WTC11 (cell line): ENCODE data around the gene SETX. TPM values are rescaled to one million over a fixed set of nuclear protein-coding genes. Genes with fewer than 3 reads are reported as not detected.

ENCODE experiments used
- ATAC-seq: fragments of 200-7000 bp; cut with Tn5 transposase; 2 replicates; pipeline ENCODE4 v1.10.0; 2021; ENCODE audit warnings: mild to moderate bottlenecking, moderate library complexity
- CTCF ChIA-PET: fragments of 300-600 bp; sonication (Branson Sonifier 250); formaldehyde crosslinking; loops from one replicate; lab custom pipeline; 2021; ENCODE audit warnings: antibody characterized with exemption; lab: Charles Lee
- POLR2A ChIA-PET: fragments of 350-600 bp; sonication (Branson Sonifier 250); formaldehyde crosslinking; loops from one replicate; lab custom pipeline; 2021; ENCODE audit warnings: antibody characterized with exemption; lab: Charles Lee
- DNase-seq: peaks from one replicate; pipeline ENCODE4 v3.0.0; 2021; ENCODE audit warnings: low spot score
- H3K27ac Mint-ChIP-seq: 2 replicates; pipeline ENCODE4 v1.8.0; 2021; ENCODE audit warnings: mixed read lengths
- H3K27me3 Mint-ChIP-seq: 2 replicates; pipeline ENCODE4 v1.8.0; 2021; ENCODE audit warnings: low read depth, mild to moderate bottlenecking, moderate library complexity, mixed read lengths
- H3K36me3 Mint-ChIP-seq: 2 replicates; pipeline ENCODE4 v1.8.0; 2021; ENCODE audit warnings: mixed read lengths
- H3K4me1 Mint-ChIP-seq: 2 replicates; pipeline ENCODE4 v1.8.0; 2022; ENCODE audit warnings: mixed read lengths
- H3K4me3 Mint-ChIP-seq: 2 replicates; pipeline ENCODE4 v1.8.0; 2021; ENCODE audit warnings: mild to moderate bottlenecking, moderate library complexity, mixed read lengths
- H3K9me3 Mint-ChIP-seq: 2 replicates; pipeline ENCODE4 v1.8.0; 2021; ENCODE audit warnings: mixed read lengths
- FOXP1 ChIP-seq: sonication (generic); formaldehyde crosslinking; IDR thresholded peaks from 2 replicates; pipeline ENCODE4 v1.8.0; 2022; ENCODE audit warnings: missing genetic modification reagents, mild to moderate bottlenecking, moderate library complexity, borderline replicate concordance
- JAZF1 ChIP-seq: fragments of 250-450 bp; sonication (Bioruptor Pico); IDR thresholded peaks from 2 replicates; pipeline ENCODE4 v1.9.0; 2021; ENCODE audit warnings: moderate library complexity, mild to moderate bottlenecking, inconsistent platforms
- JUN ChIP-seq: sonication (generic); formaldehyde crosslinking; IDR thresholded peaks from 2 replicates; pipeline ENCODE4 v1.8.0; 2023; ENCODE audit warnings: mild to moderate bottlenecking, missing genetic modification reagents
- OVOL2 ChIP-seq: fragments of 250-450 bp; sonication (Bioruptor Pico); IDR thresholded peaks from 2 replicates; pipeline ENCODE4 v1.9.0; 2021; ENCODE audit warnings: mild to moderate bottlenecking, borderline replicate concordance
- ZNF219 ChIP-seq: sonication (generic); formaldehyde crosslinking; IDR thresholded peaks from 2 replicates; pipeline ENCODE4 v1.8.0; 2023; ENCODE audit warnings: missing genetic modification reagents, mild to moderate bottlenecking, borderline replicate concordance
- ZNF416 ChIP-seq: fragments of 250-450 bp; sonication (Bioruptor Pico); IDR thresholded peaks from 2 replicates; pipeline ENCODE4 v1.9.0; 2021; ENCODE audit warnings: mild to moderate bottlenecking, inconsistent platforms
- total RNA-seq: library from RNA; stranded (reverse); gene quantifications from 3 replicates; pipeline ENCODE4 v1.2.3, GENCODE V29; 2021
- TF ChIP-seq, protein P1 (sequence below): fragments of 250-450 bp; sonication (Bioruptor Pico); IDR thresholded peaks from 2 replicates; pipeline ENCODE4 v2.1.2; 2022; ENCODE audit warnings: mild to moderate bottlenecking, moderate library complexity
- TF ChIP-seq, protein P2 (sequence below): sonication (generic); formaldehyde crosslinking; IDR thresholded peaks from 2 replicates; pipeline ENCODE4 v1.8.1; 2023; ENCODE audit warnings: mild to moderate bottlenecking, moderate library complexity, missing genetic modification reagents
- TF ChIP-seq, protein P3 (sequence below): sonication (generic); formaldehyde crosslinking; IDR thresholded peaks from 2 replicates; pipeline ENCODE4 v1.8.1; 2023; ENCODE audit warnings: mild to moderate bottlenecking, missing genetic modification reagents
- TF ChIP-seq, protein P4 (sequence below): sonication (generic); formaldehyde crosslinking; IDR thresholded peaks from 2 replicates; pipeline ENCODE4 v1.8.1; 2022; ENCODE audit warnings: low read depth, missing genetic modification reagents, borderline replicate concordance
- TF ChIP-seq, protein P5 (sequence below): sonication (generic); formaldehyde crosslinking; IDR thresholded peaks from 2 replicates; pipeline ENCODE4 v1.8.0; 2023; ENCODE audit warnings: mild to moderate bottlenecking, missing genetic modification reagents
- TF ChIP-seq, protein P6 (sequence below): sonication (generic); formaldehyde crosslinking; IDR thresholded peaks from 2 replicates; pipeline ENCODE4 v1.8.1; 2022; ENCODE audit warnings: missing genetic modification reagents, borderline replicate concordance

SETX gene
- total RNA-seq, 1 experiment from 2014 or later, result 30.1 TPM

DNA sequence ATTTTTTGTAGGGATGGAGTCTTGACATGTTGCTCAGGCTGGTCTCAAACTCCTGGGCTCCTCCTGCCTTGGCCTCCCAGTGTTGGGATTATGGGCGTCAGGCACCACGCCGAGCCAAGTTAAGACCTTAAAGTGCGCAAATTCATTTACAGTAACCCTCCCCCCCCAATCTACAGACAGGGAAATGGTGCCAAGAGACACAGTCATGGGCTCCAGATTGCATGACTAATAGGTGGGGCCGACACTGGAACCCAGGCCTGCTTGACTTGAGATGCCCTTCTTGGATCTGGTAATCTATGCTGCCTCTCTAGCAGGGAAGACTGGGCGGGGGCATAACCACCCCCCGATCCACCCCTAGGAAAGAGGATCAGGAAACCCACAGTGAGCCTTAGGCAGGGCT lies 32.3 kb upstream of the SETX start (continued):
- TF ChIP-seq, protein P1, sequence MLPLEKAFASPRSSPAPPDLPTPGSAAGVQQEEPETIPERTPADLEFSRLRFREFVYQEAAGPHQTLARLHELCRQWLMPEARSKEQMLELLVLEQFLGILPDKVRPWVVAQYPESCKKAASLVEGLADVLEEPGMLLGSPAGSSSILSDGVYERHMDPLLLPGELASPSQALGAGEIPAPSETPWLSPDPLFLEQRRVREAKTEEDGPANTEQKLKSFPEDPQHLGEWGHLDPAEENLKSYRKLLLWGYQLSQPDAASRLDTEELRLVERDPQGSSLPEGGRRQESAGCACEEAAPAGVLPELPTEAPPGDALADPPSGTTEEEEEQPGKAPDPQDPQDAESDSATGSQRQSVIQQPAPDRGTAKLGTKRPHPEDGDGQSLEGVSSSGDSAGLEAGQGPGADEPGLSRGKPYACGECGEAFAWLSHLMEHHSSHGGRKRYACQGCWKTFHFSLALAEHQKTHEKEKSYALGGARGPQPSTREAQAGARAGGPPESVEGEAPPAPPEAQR (CRISPR knock-in tag), result no peak
- TF ChIP-seq, protein P2, sequence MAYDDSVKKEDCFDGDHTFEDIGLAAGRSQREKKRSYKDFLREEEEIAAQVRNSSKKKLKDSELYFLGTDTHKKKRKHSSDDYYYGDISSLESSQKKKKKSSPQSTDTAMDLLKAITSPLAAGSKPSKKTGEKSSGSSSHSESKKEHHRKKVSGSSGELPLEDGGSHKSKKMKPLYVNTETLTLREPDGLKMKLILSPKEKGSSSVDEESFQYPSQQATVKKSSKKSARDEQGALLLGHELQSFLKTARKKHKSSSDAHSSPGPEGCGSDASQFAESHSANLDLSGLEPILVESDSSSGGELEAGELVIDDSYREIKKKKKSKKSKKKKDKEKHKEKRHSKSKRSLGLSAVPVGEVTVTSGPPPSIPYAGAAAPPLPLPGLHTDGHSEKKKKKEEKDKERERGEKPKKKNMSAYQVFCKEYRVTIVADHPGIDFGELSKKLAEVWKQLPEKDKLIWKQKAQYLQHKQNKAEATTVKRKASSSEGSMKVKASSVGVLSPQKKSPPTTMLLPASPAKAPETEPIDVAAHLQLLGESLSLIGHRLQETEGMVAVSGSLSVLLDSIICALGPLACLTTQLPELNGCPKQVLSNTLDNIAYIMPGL (CRISPR knock-in tag), result no peak
- TF ChIP-seq ZNF416 (CRISPR knock-in tag), result no peak
- no peak for TF ChIP-seq JAZF1 (CRISPR knock-in tag)

DNA sequence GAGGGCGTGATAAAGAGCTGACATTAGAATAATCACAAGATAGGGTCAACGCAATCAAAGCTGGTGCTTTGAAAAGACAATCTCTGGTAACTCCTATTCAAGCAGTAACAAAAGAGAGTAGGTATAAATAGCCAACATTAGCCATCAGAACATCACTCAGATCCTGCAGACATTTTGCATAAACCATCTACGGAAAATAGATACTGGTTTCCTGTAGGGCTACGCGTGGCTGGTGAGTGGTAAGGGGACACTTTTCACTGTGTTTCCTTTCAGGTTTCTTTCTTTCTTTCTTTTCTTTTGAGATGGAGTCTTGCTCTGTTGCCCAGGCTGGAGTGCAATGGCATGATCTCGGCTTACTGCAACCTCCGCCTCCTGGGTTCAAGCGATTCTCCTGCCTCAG lies 29.6 kb upstream of the SETX start:
- Mint-ChIP-seq H3K4me3 (no peak overlapping the region), H3K27me3 (no peaks in the 10 kb centered on the region), H3K36me3 (peaks cover 64% of the 10 kb centered on the region), H3K4me1 (no peaks in the 10 kb centered on the region), H3K9me3 (no peaks in the 10 kb centered on the region), H3K27ac (no peak overlapping the region)
- POLR2A ChIA-PET, result no interaction called here
- TF ChIP-seq, protein P3, sequence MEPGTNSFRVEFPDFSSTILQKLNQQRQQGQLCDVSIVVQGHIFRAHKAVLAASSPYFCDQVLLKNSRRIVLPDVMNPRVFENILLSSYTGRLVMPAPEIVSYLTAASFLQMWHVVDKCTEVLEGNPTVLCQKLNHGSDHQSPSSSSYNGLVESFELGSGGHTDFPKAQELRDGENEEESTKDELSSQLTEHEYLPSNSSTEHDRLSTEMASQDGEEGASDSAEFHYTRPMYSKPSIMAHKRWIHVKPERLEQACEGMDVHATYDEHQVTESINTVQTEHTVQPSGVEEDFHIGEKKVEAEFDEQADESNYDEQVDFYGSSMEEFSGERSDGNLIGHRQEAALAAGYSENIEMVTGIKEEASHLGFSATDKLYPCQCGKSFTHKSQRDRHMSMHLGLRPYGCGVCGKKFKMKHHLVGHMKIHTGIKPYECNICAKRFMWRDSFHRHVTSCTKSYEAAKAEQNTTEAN (CRISPR knock-in tag), result no peak
- TF ChIP-seq, protein P1 (CRISPR knock-in tag), result no peak
- TF ChIP-seq, protein P4, sequence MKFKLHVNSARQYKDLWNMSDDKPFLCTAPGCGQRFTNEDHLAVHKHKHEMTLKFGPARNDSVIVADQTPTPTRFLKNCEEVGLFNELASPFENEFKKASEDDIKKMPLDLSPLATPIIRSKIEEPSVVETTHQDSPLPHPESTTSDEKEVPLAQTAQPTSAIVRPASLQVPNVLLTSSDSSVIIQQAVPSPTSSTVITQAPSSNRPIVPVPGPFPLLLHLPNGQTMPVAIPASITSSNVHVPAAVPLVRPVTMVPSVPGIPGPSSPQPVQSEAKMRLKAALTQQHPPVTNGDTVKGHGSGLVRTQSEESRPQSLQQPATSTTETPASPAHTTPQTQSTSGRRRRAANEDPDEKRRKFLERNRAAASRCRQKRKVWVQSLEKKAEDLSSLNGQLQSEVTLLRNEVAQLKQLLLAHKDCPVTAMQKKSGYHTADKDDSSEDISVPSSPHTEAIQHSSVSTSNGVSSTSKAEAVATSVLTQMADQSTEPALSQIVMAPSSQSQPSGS (CRISPR knock-in tag), result no peak
- TF ChIP-seq ZNF219 (CRISPR knock-in tag) (no peak), JUN (no peak), FOXP1 (CRISPR knock-in tag) (no peak), OVOL2 (no peak)
- TF ChIP-seq, protein P5, sequence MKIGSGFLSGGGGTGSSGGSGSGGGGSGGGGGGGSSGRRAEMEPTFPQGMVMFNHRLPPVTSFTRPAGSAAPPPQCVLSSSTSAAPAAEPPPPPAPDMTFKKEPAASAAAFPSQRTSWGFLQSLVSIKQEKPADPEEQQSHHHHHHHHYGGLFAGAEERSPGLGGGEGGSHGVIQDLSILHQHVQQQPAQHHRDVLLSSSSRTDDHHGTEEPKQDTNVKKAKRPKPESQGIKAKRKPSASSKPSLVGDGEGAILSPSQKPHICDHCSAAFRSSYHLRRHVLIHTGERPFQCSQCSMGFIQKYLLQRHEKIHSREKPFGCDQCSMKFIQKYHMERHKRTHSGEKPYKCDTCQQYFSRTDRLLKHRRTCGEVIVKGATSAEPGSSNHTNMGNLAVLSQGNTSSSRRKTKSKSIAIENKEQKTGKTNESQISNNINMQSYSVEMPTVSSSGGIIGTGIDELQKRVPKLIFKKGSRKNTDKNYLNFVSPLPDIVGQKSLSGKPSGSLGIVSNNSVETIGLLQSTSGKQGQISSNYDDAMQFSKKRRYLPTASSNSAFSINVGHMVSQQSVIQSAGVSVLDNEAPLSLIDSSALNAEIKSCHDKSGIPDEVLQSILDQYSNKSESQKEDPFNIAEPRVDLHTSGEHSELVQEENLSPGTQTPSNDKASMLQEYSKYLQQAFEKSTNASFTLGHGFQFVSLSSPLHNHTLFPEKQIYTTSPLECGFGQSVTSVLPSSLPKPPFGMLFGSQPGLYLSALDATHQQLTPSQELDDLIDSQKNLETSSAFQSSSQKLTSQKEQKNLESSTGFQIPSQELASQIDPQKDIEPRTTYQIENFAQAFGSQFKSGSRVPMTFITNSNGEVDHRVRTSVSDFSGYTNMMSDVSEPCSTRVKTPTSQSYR (CRISPR knock-in tag), result no peak
- TF ChIP-seq, protein P6, sequence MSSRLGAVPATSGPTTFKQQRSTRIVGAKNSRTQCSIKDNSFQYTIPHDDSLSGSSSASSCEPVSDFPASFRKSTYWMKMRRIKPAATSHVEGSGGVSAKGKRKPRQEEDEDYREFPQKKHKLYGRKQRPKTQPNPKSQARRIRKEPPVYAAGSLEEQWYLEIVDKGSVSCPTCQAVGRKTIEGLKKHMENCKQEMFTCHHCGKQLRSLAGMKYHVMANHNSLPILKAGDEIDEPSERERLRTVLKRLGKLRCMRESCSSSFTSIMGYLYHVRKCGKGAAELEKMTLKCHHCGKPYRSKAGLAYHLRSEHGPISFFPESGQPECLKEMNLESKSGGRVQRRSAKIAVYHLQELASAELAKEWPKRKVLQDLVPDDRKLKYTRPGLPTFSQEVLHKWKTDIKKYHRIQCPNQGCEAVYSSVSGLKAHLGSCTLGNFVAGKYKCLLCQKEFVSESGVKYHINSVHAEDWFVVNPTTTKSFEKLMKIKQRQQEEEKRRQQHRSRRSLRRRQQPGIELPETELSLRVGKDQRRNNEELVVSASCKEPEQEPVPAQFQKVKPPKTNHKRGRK, result no peak
- CTCF ChIA-PET, result interaction anchor here (0.6 kb wide), 1 partner anchor 545 kb away, joined by 3 read pairs; no protein-coding TSS in a partner anchor
- no peak for ATAC-seq
- DNase-seq, result no peak
